Middle frontal gyrus (tissue), 1 donor: Measurements from ENCODE around the gene RBP7.
"Not testable (repeated sequence)": the region's sequence is repeated elsewhere in the genome, so short reads cannot be mapped to it uniquely, and the experiment has no call there.

Experiments used
- DNase-seq: peaks from one replicate; pipeline ENCODE4 v3.0.0-alpha.2; 2015; ENCODE audit warnings: low spot score; ENCODE audit errors: extremely low spot score

Gene RBP7

GRCh38 chr1:9996624-9997582, at the start of gene RBP7:
TSS of gene RBP7 (plus strand) at chr1:9997228. CDS start at chr1:9997259, 31 bp downstream.
- no peak for DNase-seq

GRCh38 chr1:9957726-9958125, 39.3 kb upstream of the RBP7 start:
- DNase-seq = no peak

GRCh38 chr1:9960011-9960410, 37.0 kb upstream of the RBP7 start:
- no peak for DNase-seq

GRCh38 chr1:9960706-9961562, 36.1 kb upstream of the RBP7 start:
- DNase-seq = no peak

- no peak for DNase-seq
Measured at GRCh38 chr1:9984253-9984652, 12.8 kb upstream of the RBP7 start.

GRCh38 chr1:9985001-9985400, 12.0 kb upstream of the RBP7 start:
- DNase-seq = no peak

- no peak for DNase-seq
Measured at GRCh38 chr1:9989773-9990172, 7.3 kb upstream of the RBP7 start.

- DNase-seq = no peak
Measured at GRCh38 chr1:9990944-9991343, 6.1 kb upstream of the RBP7 start.

- DNase-seq = no peak
Measured at GRCh38 chr1:9992910-9993309, 4.1 kb upstream of the RBP7 start.

- DNase-seq = no peak
Measured at GRCh38 chr1:9993561-9994075, 3.4 kb upstream of the RBP7 start.

- peak; percentile 52 for DNase-seq
Measured at GRCh38 chr1:10001016-10001665, 4.1 kb downstream of the RBP7 start.

GRCh38 chr1:10005248-10005647, 8.2 kb downstream of the RBP7 start:
- DNase-seq = not testable (repeated sequence)

GRCh38 chr1:10007169-10007568, 10.1 kb downstream of the RBP7 start:
- DNase-seq = no peak

GRCh38 chr1:10014016-10014415, 17.0 kb downstream of the RBP7 start:
- DNase-seq = no peak

- DNase-seq = no peak
Measured at GRCh38 chr1:10019561-10019960, 22.5 kb downstream of the RBP7 start.

- DNase-seq = no peak
Measured at GRCh38 chr1:10020086-10020485, 23.1 kb downstream of the RBP7 start.

GRCh38 chr1:10020678-10021077, 23.6 kb downstream of the RBP7 start:
- not testable (repeated sequence) for DNase-seq

- not testable (repeated sequence) for DNase-seq
Measured at GRCh38 chr1:10021992-10022391, 25.0 kb downstream of the RBP7 start.

GRCh38 chr1:10022656-10023055, 25.6 kb downstream of the RBP7 start:
- DNase-seq = no peak

- DNase-seq = no peak
Measured at GRCh38 chr1:10025354-10025753, 28.3 kb downstream of the RBP7 start.

- DNase-seq = no peak
Measured at GRCh38 chr1:10027027-10027426, 30.0 kb downstream of the RBP7 start.
